HG03575 (cell line): Measurements from ENCODE around the gene ADGRG6.

ENCODE experiments used
- ATAC-seq: cut with Tn5 transposase; IDR thresholded peaks from one replicate; pipeline ENCODE4 v1.9.1; 2021; ENCODE audit not compliant: unreplicated experiment, insufficient number of reproducible peaks, low FRiP score; ENCODE audit errors: extremely low read depth

The ADGRG6 gene

GRCh38 chr6:142313284-142313683 is 11.5 kb downstream of the ADGRG6 start:
- ATAC-seq = no peak

DNA sequence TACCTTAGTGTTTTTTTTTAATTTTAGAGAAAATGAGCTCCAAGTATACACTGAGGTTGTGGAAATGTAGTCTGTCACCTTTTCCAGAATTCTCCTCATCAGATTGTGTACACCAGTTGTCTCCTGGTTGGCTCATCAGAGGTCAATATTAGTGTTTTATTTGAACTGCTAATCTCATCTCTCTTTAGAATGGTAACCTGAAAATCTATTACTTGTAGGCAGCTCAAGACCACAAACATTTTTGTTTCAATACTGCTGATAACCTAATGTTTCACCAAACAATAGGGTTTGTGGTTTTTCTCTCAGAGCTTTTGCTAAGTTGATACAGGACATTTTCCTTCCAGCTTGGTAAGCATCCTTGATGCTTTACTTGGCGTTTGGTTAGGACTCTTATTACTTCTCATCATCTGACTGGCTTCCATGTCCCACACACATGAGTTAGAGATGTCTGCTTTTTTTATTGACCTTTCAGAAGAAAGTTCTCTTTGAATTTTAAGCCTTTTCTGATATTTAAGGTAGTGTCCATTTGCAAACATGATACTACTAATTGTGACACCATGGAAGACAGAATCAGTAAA is 15.1 kb downstream of the ADGRG6 start:
- no peak for ATAC-seq

- no peak for ATAC-seq
Measured at GRCh38 chr6:142318714-142319113, 16.9 kb downstream of the ADGRG6 start.

GRCh38 chr6:142320366-142320765 is 18.6 kb downstream of the ADGRG6 start:
- no peak for ATAC-seq

GRCh38 chr6:142321451-142321850 is 19.6 kb downstream of the ADGRG6 start:
- ATAC-seq = no peak

- ATAC-seq = no peak
Measured at GRCh38 chr6:142322066-142322465, 20.3 kb downstream of the ADGRG6 start.

GRCh38 chr6:142322504-142323198 is 20.8 kb downstream of the ADGRG6 start:
- no peak for ATAC-seq

- no peak for ATAC-seq
Measured at GRCh38 chr6:142323377-142323776, 21.6 kb downstream of the ADGRG6 start.

GRCh38 chr6:142324111-142324510 is 22.3 kb downstream of the ADGRG6 start:
- ATAC-seq = no peak

DNA sequence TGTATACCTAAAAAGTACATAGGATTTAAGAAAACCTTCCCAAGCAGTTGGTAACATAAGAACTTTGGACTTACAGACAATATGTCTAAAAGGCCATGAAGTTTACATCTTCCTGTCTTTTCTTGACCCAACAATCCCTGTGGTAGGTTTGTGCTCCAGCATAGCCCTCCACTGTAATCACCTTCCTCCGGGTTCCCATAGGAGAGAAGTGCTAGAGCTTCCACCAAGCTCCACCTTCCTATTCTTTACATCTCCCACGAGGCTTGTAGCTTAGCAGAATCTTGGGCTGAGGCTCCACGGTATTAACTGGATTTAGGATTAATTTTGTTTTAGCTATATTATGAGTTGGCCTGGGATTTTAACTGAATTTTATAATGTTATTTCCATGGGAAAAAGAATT is 23.3 kb downstream of the ADGRG6 start:
- ATAC-seq = no peak

DNA sequence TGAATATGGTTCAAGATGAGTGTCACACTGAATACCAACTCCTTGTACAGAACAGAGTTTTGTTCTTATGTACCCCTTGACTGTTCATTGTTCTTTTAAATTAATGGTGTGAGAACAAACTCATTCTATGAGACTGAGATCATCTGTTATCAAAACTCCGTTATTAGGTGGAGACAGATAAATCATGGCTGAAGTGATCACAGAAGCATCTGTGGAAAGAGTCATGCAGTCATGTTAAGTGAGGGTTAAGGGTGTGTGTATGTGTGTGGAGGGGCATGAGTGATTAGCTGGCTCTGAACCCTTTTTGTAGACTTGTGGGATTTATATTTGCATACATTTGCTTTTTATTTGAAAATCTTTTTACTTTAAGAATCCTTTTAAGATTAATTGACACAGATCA is 24.7 kb downstream of the ADGRG6 start:
- ATAC-seq = no peak

- ATAC-seq = no peak
Measured at GRCh38 chr6:142328070-142328469, 26.3 kb downstream of the ADGRG6 start.

DNA sequence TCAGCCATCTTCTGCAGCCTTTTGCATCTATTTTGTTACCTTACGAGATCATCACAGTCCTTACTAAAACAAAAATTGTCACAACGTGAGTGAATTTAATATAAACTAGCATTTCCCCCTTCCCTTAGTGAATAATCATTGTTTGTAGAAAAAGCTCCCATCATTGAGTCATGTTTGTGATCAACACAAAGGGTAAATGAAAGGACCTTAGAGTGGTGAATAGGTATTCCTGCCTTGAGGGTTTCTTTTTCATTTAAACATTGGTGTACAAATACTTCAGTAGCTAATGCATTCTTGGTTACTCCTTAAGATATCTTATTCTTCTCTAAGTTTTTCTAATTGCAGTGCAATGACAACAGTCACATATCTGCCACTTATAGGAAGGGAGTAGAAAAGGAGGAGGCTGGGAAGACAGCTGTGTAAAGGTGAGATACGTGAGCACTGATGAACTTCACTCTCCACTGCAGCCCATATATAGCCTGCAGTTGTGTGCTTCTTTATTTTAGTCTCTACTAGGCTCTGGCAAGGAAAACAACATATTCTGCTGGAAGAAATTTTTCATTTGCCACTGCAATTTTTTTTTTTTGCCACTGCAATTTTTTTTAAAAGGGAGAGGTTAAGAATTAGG is 27.8 kb downstream of the ADGRG6 start:
- no peak for ATAC-seq

DNA sequence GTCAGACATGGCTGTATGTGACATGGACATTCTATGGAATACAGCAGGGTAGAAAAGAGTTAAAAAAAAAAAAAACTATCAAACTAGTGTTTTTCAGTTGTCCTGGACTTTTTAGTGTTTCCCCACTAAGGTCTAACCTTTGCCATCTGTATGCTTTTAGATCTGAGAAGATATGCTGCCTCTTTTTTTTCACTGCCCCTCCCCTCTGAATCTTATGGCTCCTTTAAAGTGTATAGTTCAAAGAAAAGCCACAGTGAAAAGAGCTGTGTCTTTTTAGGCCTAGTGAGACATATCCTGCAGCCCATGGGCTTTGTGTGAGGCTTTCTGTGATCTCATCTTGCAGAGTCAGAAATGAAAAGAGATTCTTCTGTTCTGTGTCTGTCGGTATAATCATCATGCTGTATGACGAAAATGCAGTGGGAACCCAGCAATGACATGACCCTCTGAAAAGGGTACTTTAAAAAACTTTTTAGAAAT is 29.3 kb downstream of the ADGRG6 start:
- ATAC-seq = no peak

- ATAC-seq = no peak
Measured at GRCh38 chr6:142331601-142332000, 29.8 kb downstream of the ADGRG6 start.

DNA sequence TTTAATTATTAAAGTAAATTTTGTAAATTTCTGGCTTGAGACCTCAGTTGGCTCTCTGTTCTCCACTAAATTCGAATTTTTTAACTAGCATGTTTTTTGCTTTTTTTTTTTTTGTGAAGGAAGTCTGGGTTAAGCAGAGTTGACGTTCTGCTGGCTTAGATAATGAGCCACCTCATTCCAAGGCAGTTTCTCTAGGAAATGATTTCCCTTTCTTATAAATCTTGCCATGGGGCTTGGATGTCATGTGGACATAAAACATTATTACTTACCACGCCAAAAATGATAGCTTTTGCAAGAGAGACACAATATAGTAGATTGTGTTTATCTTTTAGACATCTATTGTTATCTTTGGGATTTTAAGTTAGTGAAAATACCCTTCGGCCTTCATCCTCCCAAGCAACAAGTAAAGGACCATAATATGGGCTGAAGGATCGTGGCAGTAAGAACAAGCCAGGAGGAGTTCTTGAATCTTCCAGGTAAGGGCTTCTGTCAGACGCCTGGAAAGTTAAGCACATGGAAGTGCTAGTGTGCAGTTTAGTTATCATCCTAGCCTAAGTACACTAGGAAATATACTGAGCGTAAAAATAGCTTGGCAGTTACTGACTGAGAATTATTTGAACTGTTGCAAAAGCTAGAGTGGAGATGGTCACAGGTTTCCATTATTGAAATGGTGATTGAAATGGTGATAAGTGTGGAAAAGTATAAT is 30.7 kb downstream of the ADGRG6 start:
- ATAC-seq = no peak

GRCh38 chr6:142333431-142333830 is 31.6 kb downstream of the ADGRG6 start:
- no peak for ATAC-seq

DNA sequence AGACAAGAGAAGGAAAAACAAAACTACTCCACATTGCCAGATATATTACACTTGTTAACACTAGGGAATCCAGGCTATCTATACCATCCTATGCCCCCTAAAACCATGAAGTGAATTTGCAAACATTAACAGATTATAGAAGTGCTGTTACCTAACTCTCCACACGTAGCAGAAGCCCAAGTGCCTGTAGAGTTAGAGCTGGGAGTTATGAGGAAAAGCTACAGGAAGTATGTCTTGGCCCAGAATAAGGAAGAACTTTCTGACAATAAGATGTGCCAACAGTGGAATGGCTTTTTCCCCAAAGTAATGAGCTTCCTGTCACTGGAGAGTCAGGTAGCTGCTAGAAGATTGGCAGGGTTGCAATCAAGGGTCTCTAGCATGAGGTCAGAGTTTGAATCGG is 32.5 kb downstream of the ADGRG6 start:
- ATAC-seq = no peak

DNA sequence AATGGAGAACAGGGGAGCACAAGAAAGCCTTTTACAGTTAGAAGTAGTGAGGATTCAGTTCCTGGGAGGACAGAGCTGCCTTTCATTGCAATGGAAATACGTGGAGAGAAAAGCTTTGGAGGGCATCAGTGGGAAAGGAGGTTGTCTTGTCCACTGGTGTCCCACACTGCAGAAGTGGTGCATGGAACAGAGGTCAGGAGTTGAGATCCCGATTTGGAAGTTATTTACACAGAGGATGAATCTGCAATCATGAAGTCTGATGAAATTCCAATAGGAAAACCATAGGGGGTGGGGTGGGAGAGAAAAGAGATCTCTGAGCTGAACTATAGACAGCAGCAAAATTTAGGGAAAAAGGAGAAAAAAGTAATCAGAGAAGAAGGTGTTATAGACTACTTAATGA is 33.6 kb downstream of the ADGRG6 start:
- ATAC-seq = no peak

- ATAC-seq = no peak
Measured at GRCh38 chr6:142336183-142336582, 34.4 kb downstream of the ADGRG6 start.
